Omental fat pad (tissue), 4 donors: Measurements from ENCODE around the gene FSTL4. TPM values are rescaled to one million over a fixed set of nuclear protein-coding genes. Genes with fewer than 3 reads are reported as not detected.

Experiments
- ATAC-seq: fragments of 150-250 bp; one replicate; pipeline ENCODE4 v1.9.1; 2016; ENCODE audit warnings: mild to moderate bottlenecking, moderate library complexity; ENCODE audit not compliant: low FRiP score
- DNase-seq: peaks from one replicate; pipeline ENCODE4 v3.0.0-alpha.2; 2019; ENCODE audit warnings: low spot score
- total RNA-seq, 4 donors: library from RNA; depleted of rRNA; stranded (reverse); fragments of >200 nt; gene quantifications; one replicate each; pipeline ENCODE4 v1.1.0, GENCODE V29; 2016
- TF ChIP-seq, protein P1 (sequence below), 3 donors: fragments of 450-650 bp; IDR thresholded peaks; one replicate each; pipeline ENCODE4 v1.5.1; 2016 to 2017; ENCODE audit warnings: antibody characterized with exemption in 3 of 3, mild to moderate bottlenecking in 3 of 3, moderate library complexity in 2 of 3

The FSTL4 gene
- total RNA-seq, 4 donors from 2014 or later = 0.32 TPM; not detected in 3

DNA sequence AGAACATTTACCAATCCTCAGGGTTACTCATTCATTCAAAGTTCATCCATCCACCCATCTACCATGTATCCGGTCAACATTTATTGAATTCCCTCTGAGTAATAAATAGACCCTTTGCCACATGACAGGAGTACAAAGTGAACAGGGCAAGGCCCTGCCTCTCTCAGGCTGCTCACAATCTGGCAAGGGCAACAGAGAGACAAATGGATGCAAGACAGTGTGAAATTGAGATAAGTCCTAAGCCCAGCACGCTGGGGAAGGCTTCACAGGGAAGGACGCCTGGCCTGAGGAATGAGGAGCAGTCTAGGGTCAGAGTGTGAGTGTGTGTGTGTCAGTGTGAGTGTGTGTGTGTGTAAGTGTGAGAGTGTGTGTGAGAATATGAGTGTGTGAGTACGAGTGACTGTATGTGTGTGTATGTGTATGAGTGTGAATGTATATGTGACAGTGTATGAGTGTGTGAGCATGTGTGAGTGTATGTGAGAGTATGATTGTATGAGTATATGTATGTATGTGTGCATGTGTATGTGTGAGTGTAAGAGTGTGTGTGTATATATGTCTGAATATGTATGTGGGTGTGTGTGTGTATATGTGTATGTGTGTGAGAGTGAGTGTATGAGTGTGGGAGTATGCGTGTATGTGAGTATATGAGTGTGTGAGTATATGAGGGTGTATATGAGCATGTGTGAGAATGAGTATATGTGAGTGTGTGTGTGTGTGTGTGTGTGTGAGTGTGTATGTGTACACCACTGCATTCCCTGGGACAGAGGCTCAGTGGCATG is 145.6 kb downstream of the FSTL4 start:
- DNase-seq (no peak), ATAC-seq (no peak)
- TF ChIP-seq, protein P1, sequence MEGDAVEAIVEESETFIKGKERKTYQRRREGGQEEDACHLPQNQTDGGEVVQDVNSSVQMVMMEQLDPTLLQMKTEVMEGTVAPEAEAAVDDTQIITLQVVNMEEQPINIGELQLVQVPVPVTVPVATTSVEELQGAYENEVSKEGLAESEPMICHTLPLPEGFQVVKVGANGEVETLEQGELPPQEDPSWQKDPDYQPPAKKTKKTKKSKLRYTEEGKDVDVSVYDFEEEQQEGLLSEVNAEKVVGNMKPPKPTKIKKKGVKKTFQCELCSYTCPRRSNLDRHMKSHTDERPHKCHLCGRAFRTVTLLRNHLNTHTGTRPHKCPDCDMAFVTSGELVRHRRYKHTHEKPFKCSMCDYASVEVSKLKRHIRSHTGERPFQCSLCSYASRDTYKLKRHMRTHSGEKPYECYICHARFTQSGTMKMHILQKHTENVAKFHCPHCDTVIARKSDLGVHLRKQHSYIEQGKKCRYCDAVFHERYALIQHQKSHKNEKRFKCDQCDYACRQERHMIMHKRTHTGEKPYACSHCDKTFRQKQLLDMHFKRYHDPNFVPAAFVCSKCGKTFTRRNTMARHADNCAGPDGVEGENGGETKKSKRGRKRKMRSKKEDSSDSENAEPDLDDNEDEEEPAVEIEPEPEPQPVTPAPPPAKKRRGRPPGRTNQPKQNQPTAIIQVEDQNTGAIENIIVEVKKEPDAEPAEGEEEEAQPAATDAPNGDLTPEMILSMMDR (IDR thresholded peaks at IDR 0.05) = no peak

DNA sequence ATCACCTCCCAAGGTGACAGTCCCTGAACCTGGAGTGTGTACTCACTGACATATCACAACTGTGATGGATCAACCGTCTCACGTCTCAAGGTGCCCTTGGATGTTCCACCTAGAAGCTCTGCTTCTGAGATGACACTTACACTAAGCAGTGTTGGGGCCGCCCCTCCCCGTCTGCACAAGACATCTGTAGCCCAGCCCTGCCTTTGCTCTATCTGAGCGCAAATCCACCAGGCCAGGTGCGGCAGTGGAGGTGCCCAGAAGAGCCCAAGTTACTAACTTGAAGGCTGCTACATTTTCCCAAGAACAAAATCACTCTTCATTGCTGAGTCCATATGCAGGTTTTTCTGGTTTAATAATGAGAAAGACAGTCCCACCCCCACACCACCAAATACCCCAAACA is 148.3 kb downstream of the FSTL4 start:
- no peak for DNase-seq
- TF ChIP-seq, protein P1 (IDR thresholded peaks at IDR 0.05) = no peak
- no peak for ATAC-seq

DNA sequence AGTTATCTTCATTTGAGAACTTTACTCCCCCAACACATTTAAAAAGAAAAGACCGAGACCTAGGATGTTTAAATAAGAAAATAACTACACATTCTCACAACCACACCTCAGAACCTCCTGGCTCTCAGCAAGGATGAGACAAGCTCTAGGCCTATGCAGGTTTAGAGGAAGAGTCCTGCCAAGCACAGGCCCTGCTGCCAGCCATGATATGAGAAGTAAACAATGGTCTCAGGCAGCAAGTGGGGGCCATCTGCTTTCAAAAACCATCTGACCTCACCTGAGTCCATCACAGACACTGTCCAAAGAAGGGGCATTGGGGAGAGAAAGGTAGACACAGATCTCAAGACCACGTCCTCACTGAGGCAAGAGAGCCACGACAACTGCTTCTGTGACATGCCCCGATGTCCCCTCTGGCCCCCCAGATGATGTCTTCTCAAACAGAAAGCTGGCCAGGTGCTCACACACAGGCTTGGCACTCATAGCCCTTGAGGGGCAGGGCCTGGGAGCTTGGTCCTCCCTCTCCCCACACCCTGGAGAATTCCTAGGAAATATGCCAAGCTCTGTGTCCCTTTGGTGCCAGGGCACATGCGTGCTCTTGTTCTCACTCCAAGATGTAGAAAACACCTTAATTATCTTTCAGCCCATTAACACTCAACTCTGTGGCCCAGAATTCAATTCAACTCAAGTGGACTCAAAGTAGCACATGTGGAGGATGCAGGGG is 150.4 kb downstream of the FSTL4 start:
- ATAC-seq (no peak), DNase-seq (no peak)

DNA sequence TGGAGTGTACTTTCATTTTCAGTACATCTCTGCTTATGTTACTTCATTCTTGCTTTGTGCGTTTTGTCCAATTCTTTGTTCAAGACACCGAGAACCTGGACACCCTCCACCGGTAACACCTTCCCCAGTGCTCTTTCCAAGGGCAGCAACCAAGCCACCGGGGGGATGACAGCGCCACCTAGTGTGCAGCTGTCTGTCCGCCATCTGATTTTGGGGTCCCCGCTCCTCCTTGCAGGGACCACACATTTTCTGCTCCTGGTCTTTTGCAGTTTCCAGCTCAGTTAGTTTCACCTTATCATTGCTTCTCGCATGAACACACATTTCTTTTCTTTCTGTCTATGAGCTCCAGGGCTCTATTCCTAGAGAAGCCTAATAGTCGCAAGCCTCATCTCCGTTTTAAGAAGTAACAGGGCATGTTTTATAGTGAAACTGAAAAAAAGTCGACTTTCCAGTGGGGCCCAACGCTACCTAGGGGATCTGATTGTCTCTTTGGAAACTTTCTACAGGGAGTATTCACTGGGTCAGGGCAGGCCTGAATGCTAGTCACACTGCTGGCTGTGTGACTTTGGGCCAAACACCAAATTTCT is 152.1 kb downstream of the FSTL4 start:
- ATAC-seq (no peak), DNase-seq (no peak)
- TF ChIP-seq, protein P1 (IDR thresholded peaks at IDR 0.05) = no peak

More for the DNA sequence above, 150.4 kb downstream of the FSTL4 start:
- TF ChIP-seq, protein P1 (IDR thresholded peaks at IDR 0.05) = no peak

DNA sequence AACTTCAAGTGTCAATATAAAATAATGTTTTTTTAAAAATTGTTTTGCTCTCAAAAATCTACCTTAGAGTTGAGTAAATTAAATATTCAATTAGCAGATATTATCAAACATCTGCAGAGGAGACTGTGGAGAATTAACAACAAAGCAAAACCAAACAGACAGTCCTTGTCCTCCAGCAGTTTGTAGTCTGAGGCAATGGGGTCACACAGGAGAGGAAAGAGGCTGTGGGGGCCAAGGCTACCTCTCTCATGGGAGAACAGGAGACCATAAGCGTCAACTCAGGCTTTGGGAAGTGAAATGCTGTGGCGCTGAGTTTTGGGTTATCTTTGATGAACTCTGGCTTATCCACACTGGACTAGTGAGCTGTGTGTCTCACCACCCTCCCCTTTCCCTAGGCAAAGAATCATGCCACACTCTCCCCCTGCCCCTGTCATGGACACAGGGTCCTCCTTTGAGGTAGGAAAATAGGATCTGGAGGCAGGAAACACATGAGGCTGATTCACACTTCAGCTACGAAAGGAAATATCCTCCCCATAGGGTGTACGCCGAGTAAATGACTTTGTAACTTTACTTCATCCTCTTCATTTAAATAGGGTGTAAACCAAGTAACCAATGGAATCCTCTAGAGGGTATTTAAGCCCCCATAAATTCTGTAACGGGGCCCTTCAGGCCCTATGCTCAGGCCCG is 152.7 kb downstream of the FSTL4 start:
- ATAC-seq (no peak), DNase-seq (no peak)
- TF ChIP-seq, protein P1 (IDR thresholded peaks at IDR 0.05) = no peak

DNA sequence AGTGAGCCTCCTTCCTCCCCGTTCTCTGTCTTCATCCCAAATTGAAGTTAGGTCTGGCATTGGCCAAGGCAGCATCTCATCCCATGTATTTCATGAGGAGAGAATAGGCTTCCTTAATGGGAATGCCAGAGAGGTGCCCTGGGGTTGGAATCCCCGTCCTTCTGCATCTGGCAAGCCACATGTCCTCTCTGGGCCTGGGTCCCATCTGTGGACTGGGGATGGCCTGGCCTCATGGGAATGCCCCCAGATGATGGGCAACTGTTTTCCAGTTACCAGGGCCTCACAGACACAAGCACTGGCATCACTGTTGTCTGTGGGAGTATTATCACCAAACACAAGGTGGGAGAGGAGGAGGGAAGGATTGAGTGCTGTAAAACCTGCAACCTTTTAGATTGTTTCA is 153.9 kb downstream of the FSTL4 start:
- no peak for ATAC-seq
- no peak for DNase-seq
- TF ChIP-seq, protein P1 (IDR thresholded peaks at IDR 0.05) = no peak
